ENCODE results near the gene APMAP.

APMAP gene, protein sequence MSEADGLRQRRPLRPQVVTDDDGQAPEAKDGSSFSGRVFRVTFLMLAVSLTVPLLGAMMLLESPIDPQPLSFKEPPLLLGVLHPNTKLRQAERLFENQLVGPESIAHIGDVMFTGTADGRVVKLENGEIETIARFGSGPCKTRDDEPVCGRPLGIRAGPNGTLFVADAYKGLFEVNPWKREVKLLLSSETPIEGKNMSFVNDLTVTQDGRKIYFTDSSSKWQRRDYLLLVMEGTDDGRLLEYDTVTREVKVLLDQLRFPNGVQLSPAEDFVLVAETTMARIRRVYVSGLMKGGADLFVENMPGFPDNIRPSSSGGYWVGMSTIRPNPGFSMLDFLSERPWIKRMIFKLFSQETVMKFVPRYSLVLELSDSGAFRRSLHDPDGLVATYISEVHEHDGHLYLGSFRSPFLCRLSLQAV

GRCh38 chr20:24992487-24993205 is at the start of gene APMAP:
Gene APMAP, minus strand, starts transcription at chr20:24992751. Its CDS starts 63 bp downstream, at chr20:24992688.
- peak; percentile 96 for DNase-seq

- DNase-seq = no peak
Measured at GRCh38 chr20:25041813-25042530, 49.4 kb upstream of the APMAP start.

DNA sequence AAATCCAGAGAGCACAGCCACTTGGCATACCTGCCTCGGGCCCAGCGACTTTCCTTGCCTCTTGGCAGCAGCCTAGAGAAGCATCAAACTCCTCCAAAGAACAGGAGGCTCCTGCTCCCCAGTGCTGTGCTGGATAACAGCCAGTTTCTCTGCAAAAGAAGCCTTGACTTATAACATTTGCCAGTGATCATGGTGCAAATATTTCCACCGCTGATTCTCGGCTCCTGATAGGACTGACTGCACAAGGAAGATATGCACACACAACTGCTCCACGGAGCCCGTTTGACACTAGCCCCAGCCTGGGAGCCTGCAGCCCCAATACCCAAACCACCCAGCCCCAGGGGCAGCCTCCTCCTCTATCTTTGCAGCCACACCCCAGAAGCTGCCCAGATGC is 47.9 kb upstream of the APMAP start:
- no peak for DNase-seq

- DNase-seq = no peak
Measured at GRCh38 chr20:25039697-25040437, 47.3 kb upstream of the APMAP start.

- no peak for DNase-seq
Measured at GRCh38 chr20:25038591-25039015, 46.1 kb upstream of the APMAP start.

- DNase-seq = no peak
Measured at GRCh38 chr20:25038103-25038410, 45.5 kb upstream of the APMAP start.

- DNase-seq = no peak
Measured at GRCh38 chr20:25037288-25038102, 44.9 kb upstream of the APMAP start.

DNA sequence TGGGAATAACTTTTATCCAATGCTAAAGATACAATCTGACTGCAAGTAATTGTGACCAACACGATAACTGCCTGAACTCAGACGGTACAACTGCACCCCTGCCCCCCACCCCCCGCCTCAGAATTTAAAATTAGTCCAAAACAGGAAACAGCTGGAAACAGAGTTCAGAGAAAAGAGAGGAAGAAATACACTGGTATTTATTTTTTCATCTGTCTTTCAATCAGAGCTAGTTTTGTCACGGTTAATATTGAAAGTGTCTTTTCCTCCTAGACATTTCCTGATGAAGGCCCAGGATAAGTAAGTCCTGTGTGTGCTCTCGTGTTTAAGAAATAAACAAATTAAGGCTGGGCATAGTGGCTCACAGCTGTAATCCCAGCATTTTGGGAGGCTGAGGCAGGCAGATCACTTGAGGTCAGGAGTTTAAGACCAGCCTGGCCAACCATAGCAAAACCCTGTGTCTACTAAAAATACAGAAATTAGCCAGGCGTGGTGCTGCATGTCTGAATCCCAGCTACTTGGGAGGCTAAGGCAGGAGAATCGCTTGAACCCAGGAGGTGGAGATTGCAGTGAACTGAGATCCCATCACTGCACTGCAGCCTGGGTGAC is 43.9 kb upstream of the APMAP start:
- DNase-seq = no peak

GRCh38 chr20:25035921-25036320 is 43.4 kb upstream of the APMAP start:
- no peak for DNase-seq

DNA sequence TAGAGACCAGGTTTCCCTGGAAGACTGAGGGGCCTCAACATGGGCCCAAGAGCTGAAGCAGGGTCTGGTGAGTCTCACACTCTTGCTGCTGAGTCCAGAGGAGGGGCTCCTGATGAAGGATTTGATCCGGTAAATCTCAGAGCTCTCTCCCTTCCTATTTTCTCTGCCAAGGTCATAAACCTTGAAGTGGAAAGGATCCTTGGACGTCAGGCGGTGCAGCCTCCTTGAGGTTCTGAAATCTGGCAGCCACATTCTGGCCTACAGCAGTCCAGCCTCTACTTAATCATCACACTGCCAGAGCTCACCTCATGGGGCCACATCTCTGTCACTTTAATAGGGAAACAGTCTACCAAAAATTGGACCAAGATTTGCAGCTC is 41.4 kb upstream of the APMAP start:
- no peak for DNase-seq

DNA sequence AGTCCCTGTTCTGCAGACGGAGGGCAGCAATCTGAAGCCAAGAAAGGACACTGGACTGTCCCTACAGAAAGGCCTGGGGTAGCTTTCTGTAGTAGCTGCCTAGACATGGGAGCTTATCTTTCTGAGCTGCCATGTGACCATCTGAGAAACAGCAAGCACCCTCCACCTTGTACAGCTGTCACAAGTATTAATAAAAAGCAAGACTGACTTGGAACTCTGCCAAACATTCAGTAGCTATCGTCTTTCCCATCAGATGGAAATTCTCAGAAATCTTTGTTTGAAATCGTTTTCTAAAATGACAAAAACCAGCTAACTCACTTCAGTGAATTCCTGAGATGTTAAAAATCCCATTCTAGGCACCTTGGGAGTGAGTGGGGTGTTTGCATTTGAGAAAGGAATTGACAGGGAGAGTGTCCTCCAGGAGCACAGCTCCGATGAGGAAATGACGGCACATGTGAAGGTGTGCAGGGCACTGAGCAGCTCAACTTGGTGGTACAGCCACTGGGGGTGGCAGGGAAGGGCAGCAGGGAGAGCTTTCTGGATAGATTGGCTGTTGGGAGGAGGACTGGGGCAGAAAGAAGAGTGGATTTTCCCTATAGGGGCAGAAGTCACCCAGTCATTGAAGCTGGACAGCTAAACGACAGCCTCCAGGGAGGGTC is 40.8 kb upstream of the APMAP start:
- no peak for DNase-seq

- DNase-seq = no peak
Measured at GRCh38 chr20:25032478-25033264, 40.1 kb upstream of the APMAP start.

GRCh38 chr20:25032065-25032477 is 39.5 kb upstream of the APMAP start:
- no peak for DNase-seq

GRCh38 chr20:25031241-25031640 is 38.7 kb upstream of the APMAP start:
- no peak for DNase-seq

GRCh38 chr20:25030649-25031207 is 38.2 kb upstream of the APMAP start:
- DNase-seq = no peak

GRCh38 chr20:25030007-25030648 is 37.6 kb upstream of the APMAP start:
- DNase-seq = no peak

DNA sequence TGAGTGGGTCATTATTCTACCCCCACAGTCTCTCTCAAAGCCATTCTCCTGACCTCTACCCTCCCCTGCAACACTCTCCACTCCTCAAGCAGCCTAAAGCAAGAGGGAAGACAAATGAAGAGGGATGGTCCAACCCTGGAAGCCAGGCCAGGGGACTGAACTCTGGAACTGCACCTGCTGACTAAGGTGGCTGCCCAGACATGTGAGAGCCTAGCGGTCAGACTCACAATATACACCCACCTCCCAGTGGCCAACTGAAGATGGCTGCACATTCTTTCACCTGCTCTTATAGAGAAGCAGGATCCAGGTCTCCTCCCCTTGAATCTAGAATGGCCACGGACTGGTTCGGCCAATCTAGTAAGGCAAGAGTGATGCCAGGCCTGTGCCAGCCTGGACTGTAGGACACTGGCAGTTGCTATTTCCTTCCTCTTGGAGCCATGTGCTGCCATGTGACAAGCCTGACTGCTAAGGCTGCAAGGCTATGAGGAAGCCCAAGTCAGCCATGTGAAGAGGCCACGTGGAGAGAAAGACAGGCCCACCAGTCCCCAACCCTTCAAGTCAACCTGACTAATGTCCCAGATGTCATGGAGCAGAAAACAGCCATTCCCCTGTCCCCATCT is 33.5 kb upstream of the APMAP start:
- no peak for DNase-seq

DNA sequence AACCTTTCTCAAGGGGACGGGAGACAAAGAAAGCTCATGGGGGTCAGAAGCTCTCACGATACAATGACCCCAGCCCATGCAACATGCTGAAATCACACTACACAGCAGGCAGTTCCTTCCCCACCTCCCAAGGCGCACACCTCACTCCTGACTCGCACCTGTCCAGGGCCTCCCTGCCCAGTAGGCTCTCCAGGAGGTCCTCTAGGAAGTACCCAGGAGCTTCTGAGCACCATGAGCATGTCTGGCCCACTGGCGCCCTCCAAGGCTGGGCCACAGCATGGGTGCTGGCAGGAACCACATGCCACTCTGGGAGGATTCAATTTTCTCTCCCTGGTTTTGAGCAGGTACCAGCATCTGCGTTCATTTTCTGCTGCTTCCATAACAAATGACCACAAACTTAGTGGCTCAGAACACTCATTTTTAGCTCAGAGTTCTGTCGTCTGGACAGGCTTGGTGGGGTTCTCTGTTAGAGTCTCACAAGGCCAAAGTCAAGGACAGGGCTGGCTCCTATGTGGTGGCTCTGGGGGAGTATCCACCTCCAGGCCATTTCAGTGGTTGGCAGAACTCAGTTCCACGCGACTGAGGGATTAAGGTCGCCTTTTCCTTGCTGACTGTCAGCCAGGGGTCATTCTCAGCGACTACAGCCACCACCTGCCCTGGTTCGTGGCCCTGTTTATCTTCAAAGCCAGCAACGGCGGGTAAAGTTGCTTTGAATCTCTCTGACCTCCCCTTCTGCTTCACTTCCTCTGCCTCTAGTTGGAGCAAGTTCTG is 32.7 kb upstream of the APMAP start:
- DNase-seq = no peak

Measured in activated T-cell treated with anti-CD3 and anti-CD28 coated beads, Interleukin-2, amount 50 U/mL, for 1 hour (primary cell).